HL-60 (cell line): ENCODE results near the gene CTRB1.
"Not testable (repeated sequence)": the region's sequence is repeated elsewhere in the genome, so short reads cannot be mapped to it uniquely, and the experiment has no call there.

Experiments used
- DNase-seq, 2 experiments: peaks; one replicate each; pipeline ENCODE4 v3.0.0-alpha.2; 2010 to 2020; ENCODE audit warnings: low read depth in 1 of 2, low spot score in 1 of 2
- H3K27ac ChIP-seq: fragments of 250-450 bp; sonication (Bioruptor Pico); replicated peaks from 2 replicates; pipeline ENCODE4 v1.5.1; 2020; ENCODE audit warnings: mild to moderate bottlenecking, moderate library complexity
- H3K27me3 ChIP-seq: fragments of 250-450 bp; sonication (Bioruptor Pico); 2 replicates; pipeline ENCODE4 v1.5.1; 2021; ENCODE audit warnings: mild to moderate bottlenecking, moderate library complexity; ENCODE audit not compliant: insufficient read depth, poor library complexity, severe bottlenecking
- H3K4me3 ChIP-seq: replicated peaks from 2 replicates; pipeline ENCODE4 v1.5.1; 2011; ENCODE audit warnings: mild to moderate bottlenecking, control low read depth, low read length; ENCODE audit not compliant: insufficient read depth
- GABPA ChIP-seq: IDR thresholded peaks from 2 replicates; pipeline ENCODE4 v1.6.1; 2012; ENCODE audit warnings: low read depth
- POLR2AphosphoS5 ChIP-seq: IDR thresholded peaks from 2 replicates; pipeline ENCODE4 v1.6.1; 2012; ENCODE audit warnings: low read depth
- SPI1 ChIP-seq: IDR thresholded peaks from 2 replicates; pipeline ENCODE4 v1.6.1; 2012; ENCODE audit warnings: low read depth, mild to moderate bottlenecking, borderline replicate concordance
- TF ChIP-seq, protein P1 (sequence below): IDR thresholded peaks from one replicate; pipeline ENCODE4 v1.5.1; 2011; ENCODE audit warnings: low read length, control low read depth, inconsistent platforms; ENCODE audit not compliant: insufficient read depth
- TF ChIP-seq, protein P2 (sequence below): IDR thresholded peaks from 2 replicates; pipeline ENCODE4 v1.6.1; 2012; ENCODE audit warnings: low read depth; ENCODE audit not compliant: insufficient replicate concordance

The CTRB1 gene

GRCh38 chr16:75238132-75238852 is 19.5 kb downstream of the CTRB1 start:
- DNase-seq, result no peak
- TF ChIP-seq POLR2AphosphoS5, result no peak
- TF ChIP-seq, protein P1, sequence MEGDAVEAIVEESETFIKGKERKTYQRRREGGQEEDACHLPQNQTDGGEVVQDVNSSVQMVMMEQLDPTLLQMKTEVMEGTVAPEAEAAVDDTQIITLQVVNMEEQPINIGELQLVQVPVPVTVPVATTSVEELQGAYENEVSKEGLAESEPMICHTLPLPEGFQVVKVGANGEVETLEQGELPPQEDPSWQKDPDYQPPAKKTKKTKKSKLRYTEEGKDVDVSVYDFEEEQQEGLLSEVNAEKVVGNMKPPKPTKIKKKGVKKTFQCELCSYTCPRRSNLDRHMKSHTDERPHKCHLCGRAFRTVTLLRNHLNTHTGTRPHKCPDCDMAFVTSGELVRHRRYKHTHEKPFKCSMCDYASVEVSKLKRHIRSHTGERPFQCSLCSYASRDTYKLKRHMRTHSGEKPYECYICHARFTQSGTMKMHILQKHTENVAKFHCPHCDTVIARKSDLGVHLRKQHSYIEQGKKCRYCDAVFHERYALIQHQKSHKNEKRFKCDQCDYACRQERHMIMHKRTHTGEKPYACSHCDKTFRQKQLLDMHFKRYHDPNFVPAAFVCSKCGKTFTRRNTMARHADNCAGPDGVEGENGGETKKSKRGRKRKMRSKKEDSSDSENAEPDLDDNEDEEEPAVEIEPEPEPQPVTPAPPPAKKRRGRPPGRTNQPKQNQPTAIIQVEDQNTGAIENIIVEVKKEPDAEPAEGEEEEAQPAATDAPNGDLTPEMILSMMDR, result no peak
- no peak for TF ChIP-seq GABPA
- Histone ChIP-seq H3K27me3 (peaks cover 19% of the 10 kb centered on the region), H3K4me3 (no peak overlapping the region), H3K27ac (no peak overlapping the region)

- no peak overlapping the region for H3K4me3 ChIP-seq
Observed at GRCh38 chr16:75238853-75239541, 20.2 kb downstream of the CTRB1 start.

DNA sequence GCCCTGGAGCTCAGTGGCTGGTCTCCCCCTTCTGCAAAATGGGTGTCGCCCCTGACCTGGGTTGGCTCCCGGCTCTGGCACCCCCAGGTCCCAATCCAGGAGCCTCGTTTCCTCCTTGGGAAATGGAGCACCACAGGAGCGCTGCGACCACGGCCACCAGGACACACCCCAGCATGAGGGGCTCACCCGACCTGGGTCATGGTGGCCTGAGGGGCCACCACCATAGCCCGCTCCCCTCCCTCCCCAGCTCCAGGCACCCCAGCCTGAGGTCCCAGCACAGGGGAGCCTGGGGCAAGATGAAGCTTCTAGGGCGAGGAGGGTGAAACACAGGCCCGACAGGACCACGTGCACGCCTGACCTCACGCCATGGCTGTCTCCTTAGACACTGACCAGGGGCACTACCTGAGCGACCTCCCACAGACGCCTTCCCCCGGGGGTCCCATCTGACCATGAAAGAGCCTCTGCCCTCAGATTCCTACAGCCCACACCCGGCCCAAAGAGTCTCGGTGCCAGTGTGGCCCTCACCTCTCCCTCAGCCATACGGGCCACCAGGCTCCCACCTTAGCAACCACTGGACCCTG is 20.8 kb downstream of the CTRB1 start:
- DNase-seq, result no peak
- H3K27ac ChIP-seq, result no peak overlapping the region
- TF ChIP-seq, protein P1, result no peak
- TF ChIP-seq SPI1, result no peak
- TF ChIP-seq, protein P2, sequence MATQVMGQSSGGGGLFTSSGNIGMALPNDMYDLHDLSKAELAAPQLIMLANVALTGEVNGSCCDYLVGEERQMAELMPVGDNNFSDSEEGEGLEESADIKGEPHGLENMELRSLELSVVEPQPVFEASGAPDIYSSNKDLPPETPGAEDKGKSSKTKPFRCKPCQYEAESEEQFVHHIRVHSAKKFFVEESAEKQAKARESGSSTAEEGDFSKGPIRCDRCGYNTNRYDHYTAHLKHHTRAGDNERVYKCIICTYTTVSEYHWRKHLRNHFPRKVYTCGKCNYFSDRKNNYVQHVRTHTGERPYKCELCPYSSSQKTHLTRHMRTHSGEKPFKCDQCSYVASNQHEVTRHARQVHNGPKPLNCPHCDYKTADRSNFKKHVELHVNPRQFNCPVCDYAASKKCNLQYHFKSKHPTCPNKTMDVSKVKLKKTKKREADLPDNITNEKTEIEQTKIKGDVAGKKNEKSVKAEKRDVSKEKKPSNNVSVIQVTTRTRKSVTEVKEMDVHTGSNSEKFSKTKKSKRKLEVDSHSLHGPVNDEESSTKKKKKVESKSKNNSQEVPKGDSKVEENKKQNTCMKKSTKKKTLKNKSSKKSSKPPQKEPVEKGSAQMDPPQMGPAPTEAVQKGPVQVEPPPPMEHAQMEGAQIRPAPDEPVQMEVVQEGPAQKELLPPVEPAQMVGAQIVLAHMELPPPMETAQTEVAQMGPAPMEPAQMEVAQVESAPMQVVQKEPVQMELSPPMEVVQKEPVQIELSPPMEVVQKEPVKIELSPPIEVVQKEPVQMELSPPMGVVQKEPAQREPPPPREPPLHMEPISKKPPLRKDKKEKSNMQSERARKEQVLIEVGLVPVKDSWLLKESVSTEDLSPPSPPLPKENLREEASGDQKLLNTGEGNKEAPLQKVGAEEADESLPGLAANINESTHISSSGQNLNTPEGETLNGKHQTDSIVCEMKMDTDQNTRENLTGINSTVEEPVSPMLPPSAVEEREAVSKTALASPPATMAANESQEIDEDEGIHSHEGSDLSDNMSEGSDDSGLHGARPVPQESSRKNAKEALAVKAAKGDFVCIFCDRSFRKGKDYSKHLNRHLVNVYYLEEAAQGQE, result no peak
- no peak for TF ChIP-seq POLR2AphosphoS5
- no peak for TF ChIP-seq GABPA
- no peak overlapping the region for H3K4me3 ChIP-seq
- H3K27me3 ChIP-seq, result peaks cover 19% of the 10 kb centered on the region

More at GRCh38 chr16:75238853-75239541, 20.2 kb downstream of the CTRB1 start:
- no peak overlapping the region for H3K27ac ChIP-seq
- no peak for TF ChIP-seq GABPA
- TF ChIP-seq, protein P2, result no peak
- no peak for TF ChIP-seq SPI1
- TF ChIP-seq, protein P1, result no peak
- no peak for TF ChIP-seq POLR2AphosphoS5
- peaks cover 19% of the 10 kb centered on the region for H3K27me3 ChIP-seq
- no peak for DNase-seq

DNA sequence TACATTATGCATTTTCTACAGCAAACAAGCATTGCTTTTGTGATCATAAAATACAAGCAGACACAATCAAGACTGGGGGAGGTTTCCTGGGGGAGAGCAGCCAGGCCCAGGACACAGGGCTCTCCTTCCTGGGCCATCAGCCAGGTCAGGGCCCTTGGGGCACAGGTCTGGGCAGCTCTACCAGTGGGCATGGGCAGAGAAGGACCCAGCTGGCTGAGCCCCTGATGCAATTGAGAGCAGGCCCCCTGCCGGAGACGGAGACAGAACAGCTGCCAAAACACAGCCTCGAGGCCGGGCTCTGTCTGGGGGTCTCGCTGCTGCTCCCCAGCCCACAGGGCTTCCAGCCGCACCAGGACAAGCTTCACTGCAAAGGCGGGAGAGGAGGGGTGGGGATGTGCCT is 21.8 kb downstream of the CTRB1 start:
- not testable (repeated sequence) for H3K27ac ChIP-seq, DNase-seq, H3K4me3 ChIP-seq
- peaks cover 16% of the 10 kb centered on the region for H3K27me3 ChIP-seq
